GM12873 (cell line): ENCODE measurements around the gene ARHGAP28.

Experiments used
- CTCF ChIP-seq: IDR thresholded peaks from 2 replicates; pipeline ENCODE4 v1.5.1; 2012; ENCODE audit warnings: low read depth, mild to moderate bottlenecking, moderate library complexity, low read length, control low read depth; ENCODE audit not compliant: insufficient read depth; ENCODE audit errors: missing control alignments

The ARHGAP28 gene

GRCh38 chr18:6875749-6876148, 146.2 kb downstream of the ARHGAP28 start:
- TF ChIP-seq CTCF, result no peak

- TF ChIP-seq CTCF, result no peak
These were observed 147.1 kb downstream of the ARHGAP28 start for GRCh38 chr18:6876641-6877041.

- TF ChIP-seq CTCF, result no peak
These were observed 147.8 kb downstream of the ARHGAP28 start for GRCh38 chr18:6877288-6877687.

GRCh38 chr18:6878556-6879297, 149.2 kb downstream of the ARHGAP28 start:
- no peak for TF ChIP-seq CTCF

- TF ChIP-seq CTCF, result no peak
These were observed 150.1 kb downstream of the ARHGAP28 start for GRCh38 chr18:6879508-6880195.

GRCh38 chr18:6881034-6881820, 151.7 kb downstream of the ARHGAP28 start:
- TF ChIP-seq CTCF, result no peak

GRCh38 chr18:6882401-6882800, 152.9 kb downstream of the ARHGAP28 start:
- no peak for TF ChIP-seq CTCF
